Right ventricle myocardium superior (tissue), 1 donor: Measurements from ENCODE around the gene NAA16. TPM values are rescaled to one million over a fixed set of nuclear protein-coding genes. Genes with fewer than 3 reads are reported as not detected.
"Not testable (repeated sequence)": the region's sequence is repeated elsewhere in the genome, so short reads cannot be mapped to it uniquely, and the experiment has no call there.

ENCODE experiments used
- ATAC-seq: fragments of 200-7000 bp; cut with Tn5 transposase; one replicate; pipeline ENCODE4 v1.9.1; 2020; ENCODE audit warnings: mild to moderate bottlenecking; ENCODE audit not compliant: poor library complexity
- DNase-seq: peaks from one replicate; pipeline ENCODE4 v3.0.0-alpha.2; 2020
- intact Hi-C: fragments of 100-400 bp; cut with DNase I; formaldehyde crosslinking; loops from one replicate; pipeline ENCODE4 v1.11.2; 2022
- total RNA-seq: library from RNA; stranded (reverse); fragmentation: NEBNext Ultra II Directional; extraction: Animal tissue kit (Norgen Biotek cat#: 25700); gene quantifications from one replicate; pipeline ENCODE4 v1.2.1, GENCODE V29; 2021
- donor health status: DM: no; HTN: yes; CAD: no; lungs with severe emphysema.

NAA16 gene
- total RNA-seq, 1 donor from 2014 or later = 7.0 TPM

DNA sequence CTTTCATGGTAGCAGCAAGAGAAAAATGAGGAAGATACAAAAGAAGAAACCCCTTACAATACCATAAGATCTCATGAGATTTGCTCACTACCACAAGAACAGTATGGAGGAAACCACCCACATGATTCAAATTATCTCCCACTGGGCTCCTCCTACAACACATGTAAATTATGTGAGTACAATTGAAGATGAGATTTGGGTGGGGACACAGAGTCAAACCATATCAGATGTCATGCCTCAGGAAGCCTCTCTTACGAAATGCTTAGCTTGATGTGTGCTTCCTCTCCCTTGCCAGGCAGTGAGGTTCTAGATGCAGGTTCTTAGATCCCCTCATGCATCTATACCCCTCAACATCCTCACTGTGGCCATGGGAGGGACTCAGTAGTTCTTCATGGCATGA lies 83.1 kb downstream of the NAA16 start:
- intact Hi-C loops = no loop called here
- no peak for DNase-seq
- no peak for ATAC-seq

DNA sequence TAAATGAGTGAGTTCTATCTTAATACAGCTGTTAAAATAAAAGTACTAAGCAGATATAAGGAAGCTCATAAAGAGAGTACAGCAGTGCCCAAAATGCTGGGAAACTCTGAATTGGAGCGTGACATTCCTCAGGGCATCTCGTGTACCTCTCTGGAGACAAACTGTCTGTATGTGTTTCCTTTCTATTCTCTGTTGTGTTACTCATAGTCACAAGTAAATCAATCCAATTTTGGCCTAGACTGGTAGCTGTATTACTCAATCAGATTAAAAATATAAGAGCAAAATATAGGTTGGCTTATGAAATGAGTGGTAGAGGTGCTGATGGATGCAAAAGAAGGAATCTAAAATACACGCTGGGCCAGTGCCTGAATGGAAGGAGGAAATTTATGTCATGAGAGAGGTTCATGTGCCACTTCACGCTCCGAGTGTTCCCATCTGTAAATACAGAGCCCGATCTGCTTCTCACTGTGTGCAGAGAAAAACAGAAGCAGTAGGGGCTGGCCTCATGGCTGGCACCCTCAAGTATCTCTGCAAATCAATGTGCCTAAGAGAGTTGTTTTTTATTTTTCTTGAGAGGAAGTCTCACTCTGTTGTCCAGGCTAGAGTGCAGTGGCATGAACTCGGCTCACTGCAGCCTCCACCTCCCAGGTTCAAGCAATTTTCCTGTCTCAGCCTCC lies 87.6 kb downstream of the NAA16 start:
- ATAC-seq (no peak), DNase-seq (no peak)
- intact Hi-C loops = no loop called here

DNA sequence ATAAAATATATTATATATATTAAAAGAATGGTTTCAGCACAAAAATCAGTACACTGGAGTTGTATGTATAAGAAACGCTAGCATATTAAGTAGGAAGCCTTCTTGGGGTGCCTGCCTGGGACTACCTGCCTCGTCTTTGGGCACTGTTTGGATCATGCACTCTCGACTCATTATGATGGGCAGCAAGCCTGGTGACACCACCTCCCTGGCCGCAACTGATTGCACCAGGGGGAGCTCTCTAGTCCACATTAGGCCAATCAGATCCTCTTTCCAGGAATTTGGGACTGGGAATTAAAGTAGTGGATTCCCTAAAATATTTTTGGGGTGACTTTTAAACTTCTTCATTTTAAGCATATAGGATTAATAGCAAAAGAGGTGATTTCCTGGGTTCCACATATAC lies 90.3 kb downstream of the NAA16 start:
- intact Hi-C loops = no loop called here
- no peak for ATAC-seq
- DNase-seq = no peak

DNA sequence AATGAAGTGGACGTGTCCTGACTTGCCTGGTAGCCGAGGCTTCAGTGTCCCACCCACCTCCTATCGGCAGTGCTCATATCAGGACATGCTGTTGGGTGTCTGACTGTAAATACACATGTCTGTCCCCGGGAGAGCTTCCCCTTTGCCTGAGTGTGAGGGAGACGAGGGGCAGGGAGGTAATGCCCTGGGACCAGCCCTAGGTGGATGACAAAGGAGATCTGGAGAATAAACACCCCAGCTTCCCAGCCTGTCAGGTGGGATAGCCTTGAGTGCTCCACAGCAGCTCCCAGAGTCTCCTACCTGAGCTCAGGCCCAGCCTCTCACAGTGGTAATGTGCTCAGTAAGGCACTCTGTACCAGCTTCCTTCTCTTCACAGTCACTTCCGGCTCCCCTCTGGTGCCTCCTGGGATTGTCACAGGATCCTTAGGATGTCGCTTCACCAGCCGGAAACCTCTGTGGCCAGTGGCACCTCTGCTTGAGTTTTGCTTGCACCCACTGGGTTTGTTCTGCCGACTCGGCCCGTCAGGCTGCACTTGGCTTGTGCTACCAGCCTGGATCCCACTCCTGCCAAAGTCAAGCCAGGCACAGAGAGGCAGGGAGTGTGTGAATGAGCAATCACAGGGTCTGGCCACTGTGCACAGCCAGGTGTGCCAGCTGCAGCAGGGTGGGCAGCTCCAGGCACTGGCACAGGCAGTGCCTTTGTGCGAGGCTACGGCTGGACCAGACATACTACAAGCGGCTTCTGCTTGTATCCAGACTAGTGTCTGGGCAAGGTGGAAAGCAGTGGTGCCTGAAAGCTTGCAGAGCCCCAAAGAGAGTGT lies 91.8 kb downstream of the NAA16 start:
- intact Hi-C loops = no loop called here
- no peak for ATAC-seq
- DNase-seq = no peak

DNA sequence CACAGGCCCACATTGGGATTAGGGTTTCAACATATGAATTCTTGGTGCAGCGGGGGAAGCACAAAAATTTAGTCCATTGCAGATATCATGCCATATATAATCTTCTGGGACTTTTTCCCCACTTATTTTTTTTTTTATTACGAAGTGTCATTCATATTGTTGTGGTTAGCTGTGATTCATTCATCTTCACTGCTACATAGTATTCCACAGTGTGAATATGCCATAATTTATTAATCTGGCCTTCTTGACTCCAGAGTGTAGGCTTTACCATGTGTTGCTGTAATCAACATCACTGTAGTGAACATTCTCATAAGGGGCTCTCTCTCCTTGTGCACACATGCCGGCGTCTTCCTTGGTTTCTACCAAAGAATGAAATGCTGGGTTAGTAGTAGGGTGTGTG lies 92.9 kb downstream of the NAA16 start:
- DNase-seq (no peak), ATAC-seq (no peak)
- intact Hi-C loops = no loop called here

DNA sequence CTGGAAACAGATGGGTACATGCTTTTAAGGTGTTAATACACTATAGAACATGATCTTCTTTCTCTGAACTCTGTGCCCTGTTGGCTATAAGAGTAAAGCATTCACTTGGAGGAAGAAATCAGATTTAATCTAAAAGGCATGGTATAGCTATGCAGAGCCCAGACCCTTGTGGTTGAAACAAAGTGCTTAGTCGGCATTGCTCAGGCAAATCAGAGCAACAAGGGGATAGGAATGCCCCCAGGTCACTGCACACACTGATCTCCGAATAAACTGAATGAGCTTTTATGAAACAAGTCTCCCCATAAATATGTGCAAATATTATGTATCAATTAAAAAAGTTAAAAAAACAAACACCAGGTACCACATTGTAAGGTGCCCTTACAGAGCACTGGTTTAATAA lies 94.3 kb downstream of the NAA16 start:
- no peak for DNase-seq
- intact Hi-C loops = no loop called here
- ATAC-seq = no peak

DNA sequence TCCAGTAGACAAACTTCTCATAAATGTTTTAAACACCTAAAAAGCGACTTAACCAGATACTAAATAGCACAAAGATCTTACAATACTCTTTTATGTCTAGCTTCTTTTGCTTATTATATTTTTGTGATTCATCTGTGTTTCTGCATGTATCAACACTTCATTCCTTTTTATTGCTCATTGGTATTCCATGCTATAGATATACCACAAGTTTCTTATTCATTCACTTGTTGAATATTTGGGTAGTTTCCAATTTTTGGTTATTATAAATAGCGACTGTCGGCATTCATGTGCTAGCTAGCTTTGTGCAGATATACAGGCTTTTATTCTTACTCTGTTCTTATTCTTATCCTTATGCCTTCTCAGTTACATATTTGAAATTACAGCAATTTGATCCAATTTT lies 96.3 kb downstream of the NAA16 start:
- ATAC-seq = no peak
- DNase-seq = no peak
- intact Hi-C loops = no loop called here

DNA sequence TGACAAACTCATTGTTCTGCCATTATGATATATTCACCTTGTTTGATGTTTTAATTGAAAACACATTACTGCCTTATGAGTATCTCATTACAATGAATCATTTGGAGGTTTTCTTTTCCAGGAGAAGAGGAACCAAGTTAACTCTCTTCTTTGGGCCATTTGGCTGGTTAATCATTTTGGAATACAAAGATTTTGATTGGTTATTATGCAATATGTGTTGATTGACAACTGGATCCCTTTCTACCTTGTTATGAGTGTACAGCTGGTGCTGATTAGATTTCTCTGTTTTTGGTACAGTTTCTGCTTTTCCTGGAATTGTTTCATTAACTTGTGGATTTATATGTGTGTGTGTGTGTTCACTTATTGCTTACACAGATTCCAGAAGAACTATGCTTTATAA lies 97.1 kb downstream of the NAA16 start:
- DNase-seq = no peak
- intact Hi-C loops = no loop called here
- no peak for ATAC-seq

DNA sequence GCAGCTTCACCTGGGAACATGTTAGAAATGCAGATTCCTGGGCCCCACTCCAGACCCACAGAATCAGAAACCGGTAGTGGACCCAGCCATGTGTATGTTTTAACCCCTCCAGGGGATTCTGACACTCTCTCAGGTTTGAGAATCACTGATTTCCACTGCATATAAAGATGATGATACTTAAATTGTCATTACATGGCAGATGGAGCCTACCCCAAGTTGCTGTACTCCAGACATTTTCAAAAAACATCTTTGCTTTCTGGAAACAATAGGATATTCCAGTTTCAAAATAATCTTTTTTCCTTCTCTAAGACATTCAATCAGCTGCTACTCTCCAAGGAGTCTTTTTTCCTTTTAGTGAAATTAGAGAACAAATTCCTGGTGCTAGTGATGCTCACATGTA lies 97.7 kb downstream of the NAA16 start:
- DNase-seq (no peak), ATAC-seq (no peak)
- intact Hi-C loops = no loop called here

DNA sequence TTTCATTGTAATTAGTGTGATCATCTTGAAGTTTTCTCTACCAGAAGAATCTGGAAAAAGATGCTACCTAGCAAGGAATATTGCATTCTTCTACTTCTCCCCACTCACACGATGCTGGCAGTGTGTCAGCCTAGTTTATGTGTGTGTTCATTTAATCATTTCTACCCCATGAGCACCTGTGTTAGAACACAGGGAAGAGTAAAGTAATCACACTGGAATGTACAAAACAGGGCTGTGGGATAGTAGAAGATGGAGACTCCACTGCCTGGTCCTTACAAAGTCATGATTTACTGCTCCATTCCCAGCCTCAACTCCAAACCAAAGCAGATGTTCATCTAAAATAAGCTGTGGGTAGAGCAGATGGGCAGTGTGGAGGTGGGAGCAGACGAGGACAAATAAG lies 98.5 kb downstream of the NAA16 start:
- intact Hi-C loops = loop anchor here (5.0 kb wide), 1 partner anchor 243 kb away; no protein-coding TSS in a partner anchor
- DNase-seq (no peak), ATAC-seq (no peak)

DNA sequence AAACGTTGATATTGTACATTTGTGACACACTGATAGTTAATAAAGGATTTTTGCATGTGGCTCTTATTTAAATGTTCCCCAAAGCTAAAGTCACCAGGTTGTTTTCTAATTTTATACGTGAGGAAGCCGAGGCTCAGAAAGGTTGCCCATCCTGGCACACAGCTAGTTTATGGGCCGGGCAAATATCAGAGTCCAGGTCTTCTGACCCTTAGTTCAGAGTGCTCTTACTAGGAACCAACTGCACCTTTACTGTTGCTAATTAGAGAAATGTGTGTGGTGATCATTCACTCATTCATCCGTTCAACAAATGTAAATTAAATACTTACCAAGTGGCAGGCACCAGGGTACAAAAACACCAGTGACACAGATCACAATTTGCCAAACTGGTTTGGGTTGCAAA lies 100.0 kb downstream of the NAA16 start:
- intact Hi-C loops = loop anchor here (5.0 kb wide), 1 partner anchor 241 kb away; no protein-coding TSS in a partner anchor
- ATAC-seq (no peak), DNase-seq (no peak)

DNA sequence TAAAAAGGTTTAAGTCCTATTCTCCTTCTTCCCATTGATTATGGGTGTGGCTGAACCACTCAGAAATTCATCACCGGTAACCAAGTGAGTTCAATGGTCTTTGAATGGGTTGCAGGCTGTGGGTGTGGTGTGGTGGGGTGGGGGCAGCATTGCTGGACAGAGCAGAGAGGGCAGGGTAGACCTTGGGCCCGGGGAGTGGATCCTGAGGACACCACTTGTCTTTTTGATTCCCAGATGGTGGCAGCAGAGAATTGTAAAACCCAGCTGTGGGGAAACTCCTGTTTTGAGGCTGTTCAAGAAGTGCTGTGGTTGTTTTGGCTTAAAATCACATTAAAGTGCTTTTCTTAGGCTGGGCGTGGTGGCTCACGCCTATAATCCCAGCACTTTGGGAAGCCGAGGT lies 100.5 kb downstream of the NAA16 start:
- intact Hi-C loops = loop anchor here (5.0 kb wide), 1 partner anchor 241 kb away; no protein-coding TSS in a partner anchor
- DNase-seq (no peak), ATAC-seq (no peak)

DNA sequence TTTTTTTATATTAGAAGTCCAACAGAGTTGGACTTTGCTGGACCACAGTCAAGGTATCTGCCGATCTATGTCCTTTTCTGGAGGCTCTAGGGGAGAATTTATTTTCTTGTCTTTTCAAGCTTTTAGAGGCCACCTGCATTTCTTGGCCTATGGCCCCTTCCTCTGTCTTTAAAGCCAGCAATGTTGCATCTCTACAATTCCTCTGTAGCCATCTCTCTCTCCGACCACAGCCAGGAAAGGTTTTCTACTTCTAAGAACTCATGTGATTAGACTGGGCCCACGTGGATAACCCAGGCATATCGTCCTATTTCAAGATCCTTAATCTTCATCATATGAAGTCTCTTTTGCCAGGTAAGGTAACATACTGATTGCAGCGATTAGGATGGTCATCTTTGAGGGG lies 102.8 kb downstream of the NAA16 start:
- ATAC-seq = no peak
- no peak for DNase-seq
- intact Hi-C loops = loop anchor here (5.0 kb wide), 1 partner anchor 238 kb away; no protein-coding TSS in a partner anchor

DNA sequence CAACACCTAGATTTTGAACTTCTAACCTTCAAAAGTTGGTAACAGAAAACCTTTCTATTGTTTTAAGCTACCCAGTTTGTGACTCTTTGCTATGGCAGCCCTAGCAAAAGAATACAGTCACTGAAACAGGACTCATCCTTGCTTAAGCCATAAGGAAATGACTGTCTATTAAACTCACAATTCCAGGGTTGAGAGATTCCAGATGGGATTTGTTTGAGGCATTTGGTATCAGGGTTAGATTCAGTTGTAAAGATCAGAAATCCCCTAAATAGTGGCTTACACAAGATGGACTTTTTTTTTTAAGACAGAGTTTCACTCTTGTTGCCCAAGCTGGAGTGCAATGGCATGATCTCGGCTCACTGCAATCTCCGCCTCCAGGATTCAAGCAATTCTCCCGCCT lies 105.2 kb downstream of the NAA16 start:
- intact Hi-C loops = no loop called here
- DNase-seq (no peak), ATAC-seq (no peak)

DNA sequence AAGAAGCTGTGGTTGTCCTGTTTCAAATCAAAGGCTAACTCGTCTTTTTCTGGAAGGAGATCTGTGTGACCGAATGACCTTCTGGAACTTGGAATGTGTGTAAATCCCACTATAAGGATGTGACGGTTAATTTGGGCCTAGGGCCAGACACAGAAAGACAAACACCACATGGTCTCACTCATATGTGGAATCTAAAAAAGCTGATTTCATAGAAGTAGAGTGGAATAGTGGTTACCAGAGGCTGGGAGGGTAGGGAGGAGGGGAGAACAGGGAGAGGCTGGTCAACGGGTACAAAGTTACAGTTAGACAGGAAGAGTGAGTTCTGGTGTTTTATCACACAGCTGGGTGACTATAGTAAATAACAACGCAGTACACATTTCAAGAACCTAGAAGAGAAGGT lies 107.0 kb downstream of the NAA16 start:
- ATAC-seq (no peak), DNase-seq (no peak)
- intact Hi-C loops = no loop called here

DNA sequence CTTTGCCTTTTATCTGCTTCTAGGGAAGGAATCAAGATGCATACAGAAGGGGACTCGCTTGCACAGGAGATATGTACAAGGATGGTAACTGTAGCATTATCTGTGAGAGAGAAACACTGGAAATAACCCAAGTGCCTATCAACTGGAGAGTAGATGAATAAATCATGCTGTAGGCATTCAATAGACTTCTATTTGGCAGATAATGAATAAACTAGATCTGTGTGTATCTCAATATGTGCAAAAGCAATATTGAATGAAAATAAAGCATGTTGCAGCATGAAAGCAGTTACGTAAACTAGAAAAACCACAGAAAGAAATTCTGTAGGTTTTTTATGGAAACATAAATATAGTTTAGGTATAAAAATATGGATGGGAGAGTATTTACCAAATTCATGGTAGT lies 107.7 kb downstream of the NAA16 start:
- no peak for ATAC-seq
- intact Hi-C loops = no loop called here
- DNase-seq = no peak

DNA sequence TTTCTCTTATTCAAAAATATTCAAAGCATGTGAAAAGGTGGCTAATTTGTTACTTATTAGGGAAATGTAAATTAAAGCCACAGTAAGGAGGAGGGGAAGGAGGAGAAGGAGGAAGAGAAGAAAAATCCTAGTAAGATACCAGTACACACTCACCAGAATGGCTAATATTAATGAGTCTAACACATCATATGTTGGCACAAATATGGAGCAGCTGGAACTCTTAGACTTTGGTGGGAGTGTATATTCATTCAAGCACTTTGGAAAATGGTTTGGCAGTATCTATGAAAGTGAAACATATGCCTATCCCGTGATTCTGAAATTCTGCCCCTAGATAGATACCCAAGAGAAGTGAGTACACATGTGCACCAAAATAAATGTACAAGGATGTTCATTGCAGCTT lies 108.1 kb downstream of the NAA16 start:
- no peak for DNase-seq
- intact Hi-C loops = no loop called here
- no peak for ATAC-seq

DNA sequence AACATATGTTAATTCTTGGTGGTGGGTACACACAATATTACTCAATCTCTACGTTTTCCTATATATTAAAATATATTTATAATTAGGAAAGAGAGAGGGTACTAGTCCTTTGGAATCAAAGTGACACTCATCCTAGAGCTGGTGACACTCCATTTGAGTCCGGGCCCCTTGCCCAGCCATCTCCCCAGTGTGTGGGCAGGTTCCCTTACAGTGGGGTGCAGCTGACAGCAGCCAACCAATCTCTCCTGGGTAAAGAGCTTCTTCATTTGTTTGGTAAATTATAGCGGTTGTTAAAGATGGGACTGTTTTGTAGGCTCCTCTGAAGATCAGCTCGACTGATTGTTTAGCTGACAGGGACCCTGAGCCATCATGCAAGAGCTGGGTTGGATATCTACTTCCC lies 109.1 kb downstream of the NAA16 start:
- DNase-seq = no peak
- ATAC-seq = no peak
- intact Hi-C loops = no loop called here

DNA sequence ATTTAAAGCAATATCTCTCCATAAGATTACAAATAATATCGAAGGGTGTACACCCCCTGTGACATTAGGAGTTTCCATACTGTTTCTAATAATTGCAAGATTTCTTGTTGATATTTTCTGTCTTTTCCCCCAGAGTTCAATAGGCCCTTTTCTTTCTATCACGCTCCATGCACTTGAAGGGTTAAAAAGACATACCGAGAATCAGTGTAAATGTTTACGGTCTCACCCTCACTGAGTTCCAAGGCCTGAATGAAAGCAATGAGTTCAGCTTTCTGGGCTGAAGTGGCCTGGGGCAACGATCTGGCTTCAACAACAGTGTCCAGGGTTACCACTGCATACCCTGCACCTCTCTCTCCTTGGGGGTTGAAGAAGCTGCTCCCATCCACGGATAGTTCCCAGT lies 110.3 kb downstream of the NAA16 start:
- ATAC-seq, intact Hi-C loops, DNase-seq: not testable (repeated sequence)

DNA sequence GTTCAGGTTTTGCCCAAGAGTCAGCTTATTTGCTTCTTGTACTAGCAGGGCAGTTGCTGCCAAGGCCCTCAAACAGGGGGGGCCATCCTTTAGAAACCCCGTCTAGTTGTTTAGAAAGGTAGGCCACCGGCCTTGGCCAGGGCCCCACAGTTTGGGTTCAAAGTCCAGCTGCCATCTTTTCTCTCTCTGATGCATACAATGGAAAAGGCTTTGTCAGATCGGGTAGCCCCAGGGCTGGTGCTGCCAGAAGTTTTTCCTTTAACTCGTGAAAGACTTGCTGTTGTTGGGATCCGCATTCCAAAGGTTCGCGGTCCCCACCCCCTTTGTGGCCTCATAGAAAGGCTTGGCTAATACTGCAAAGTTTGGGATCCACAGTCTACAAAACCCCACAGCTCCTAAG lies 110.9 kb downstream of the NAA16 start:
- DNase-seq, intact Hi-C loops, ATAC-seq: not testable (repeated sequence)
